ENCODE data around the gene TBC1D5.

- TF ChIP-seq CTCF (IDR thresholded peaks at IDR 0.05; ENCODE audit: low read depth, low read length) (no peak), POLR2A (IDR thresholded peaks at IDR 0.05; ENCODE audit: extremely low read depth, insufficient read length) (no peak), MAX (IDR thresholded peaks at IDR 0.05; ENCODE audit: low read depth, low read length) (no peak), MYC (IDR thresholded peaks at IDR 0.05; ENCODE audit: low read depth, low read length) (no peak)
Measured at GRCh38 chr3:17110660-17111396, 631.6 kb downstream of the TBC1D5 start.

Data from NB4 (cell line).